ENCODE results near the gene KDM2B.

The KDM2B gene

GRCh38 chr12:121525411-121525810 is 55.4 kb downstream of the KDM2B start:
- H3K4me3 ChIP-seq (ENCODE audit: low read depth, low read length) = no peak overlapping the region
- no peak for TF ChIP-seq CTCF (IDR thresholded peaks at IDR 0.05; ENCODE audit: borderline replicate concordance, insufficient read depth, low read depth, low read length)

- peak overlapping the region; percentile 10 for H3K4me3 ChIP-seq (ENCODE audit: low read depth, low read length)
- TF ChIP-seq CTCF (IDR thresholded peaks at IDR 0.05; ENCODE audit: borderline replicate concordance, insufficient read depth, low read depth, low read length) = no peak
Measured at GRCh38 chr12:121524196-121524916, 56.5 kb downstream of the KDM2B start.

DNA sequence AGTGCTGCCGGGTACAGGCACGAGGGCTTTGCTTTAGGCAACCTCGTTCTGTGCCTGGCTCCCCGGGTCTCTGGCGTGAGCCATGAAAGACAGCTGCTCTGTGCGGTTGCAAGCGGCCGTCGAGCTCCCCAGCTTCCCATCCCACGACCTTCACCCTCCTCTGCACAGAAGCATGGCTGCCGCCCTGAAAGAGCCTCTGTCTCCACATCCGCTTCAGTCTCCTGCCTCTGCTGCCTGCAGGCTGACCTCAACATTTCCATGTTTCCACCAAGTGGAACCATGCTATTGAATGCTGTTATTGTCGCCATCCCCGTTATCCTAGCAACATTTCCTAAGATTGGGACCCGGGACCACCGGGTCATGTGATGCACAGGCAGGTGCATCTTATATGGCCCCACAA is 57.1 kb downstream of the KDM2B start:
- H3K4me3 ChIP-seq (ENCODE audit: low read depth, low read length) = peak overlapping the region; percentile 7
- no peak for TF ChIP-seq CTCF (IDR thresholded peaks at IDR 0.05; ENCODE audit: borderline replicate concordance, insufficient read depth, low read depth, low read length)

- no peak for TF ChIP-seq CTCF (IDR thresholded peaks at IDR 0.05; ENCODE audit: borderline replicate concordance, insufficient read depth, low read depth, low read length)
- peak overlapping the region; percentile 7 for H3K4me3 ChIP-seq (ENCODE audit: low read depth, low read length)
Measured at GRCh38 chr12:121522971-121523370, 57.9 kb downstream of the KDM2B start.

- H3K4me3 ChIP-seq (ENCODE audit: low read depth, low read length) = no peak overlapping the region
- TF ChIP-seq CTCF (IDR thresholded peaks at IDR 0.05; ENCODE audit: borderline replicate concordance, insufficient read depth, low read depth, low read length) = no peak
Measured at GRCh38 chr12:121520586-121521086, 60.2 kb downstream of the KDM2B start.

DNA sequence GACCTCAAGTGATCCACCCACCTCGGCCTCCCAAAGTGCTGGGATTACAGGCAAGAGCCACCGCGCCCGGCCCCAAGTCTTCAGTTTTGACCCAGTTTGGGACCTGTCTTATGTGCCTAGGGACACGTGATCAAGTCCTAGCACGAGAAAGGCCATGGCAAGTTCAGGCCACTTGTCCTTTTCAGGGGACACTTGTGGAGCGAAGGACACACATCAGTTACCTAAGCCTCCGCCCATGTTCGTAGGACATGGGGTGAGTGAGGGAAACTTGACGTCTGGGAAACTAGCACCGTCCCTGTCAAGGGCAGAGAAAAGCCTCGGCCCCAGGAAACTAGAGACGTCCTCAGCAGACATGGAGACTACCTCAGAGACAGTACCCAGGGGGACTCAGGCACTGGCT is 60.7 kb downstream of the KDM2B start:
- TF ChIP-seq CTCF (IDR thresholded peaks at IDR 0.05; ENCODE audit: borderline replicate concordance, insufficient read depth, low read depth, low read length) = no peak
- no peak overlapping the region for H3K4me3 ChIP-seq (ENCODE audit: low read depth, low read length)

DNA sequence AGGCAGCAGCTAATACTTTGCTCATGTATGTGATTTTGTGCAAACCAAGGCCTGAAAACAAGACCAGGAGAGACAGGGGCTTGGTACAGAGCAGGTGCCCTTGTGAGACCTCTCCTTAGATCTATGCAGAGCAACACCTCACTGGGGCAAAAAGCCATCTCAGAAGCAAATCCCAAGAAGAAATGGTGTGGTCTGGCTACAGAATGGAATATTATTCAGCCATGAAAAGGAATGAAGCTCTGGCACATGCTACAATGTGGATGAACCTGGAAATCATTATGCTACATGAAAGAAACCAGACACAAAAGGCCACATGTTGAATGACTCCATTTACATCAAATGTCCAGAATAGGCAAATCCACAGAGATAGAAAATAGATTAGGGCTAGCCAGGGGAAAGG is 61.6 kb downstream of the KDM2B start:
- TF ChIP-seq CTCF (IDR thresholded peaks at IDR 0.05; ENCODE audit: borderline replicate concordance, insufficient read depth, low read depth, low read length) = no peak
- H3K4me3 ChIP-seq (ENCODE audit: low read depth, low read length) = no peak overlapping the region
